K562 (cell line): ENCODE data around the gene FUBP3. TPM values are rescaled to one million over a fixed set of nuclear protein-coding genes. Genes with fewer than 3 reads are reported as not detected.
A peak's percentile ranks its signal among the peaks of the same experiment; 100 is the strongest.

Source experiments
- BRD9 ChIP-seq: fragments of 450-650 bp; IDR thresholded peaks from 2 replicates; pipeline ENCODE4 v1.6.1; 2018; ENCODE audit warnings: low read depth; ENCODE audit not compliant: partially characterized antibody
- CEBPB ChIP-seq: fragments of 450-650 bp; IDR thresholded peaks from 2 replicates; pipeline ENCODE4 v1.6.1; 2016; ENCODE audit warnings: missing genetic modification characterization, missing compliant biosample characterization
- NFE2 ChIP-seq: IDR thresholded peaks from 2 replicates; pipeline ENCODE4 v1.6.1; 2014; ENCODE audit warnings: antibody characterized with exemption, low read depth
- POLR2AphosphoS5 ChIP-seq: IDR thresholded peaks from 2 replicates; pipeline ENCODE4 v1.6.1; 2011; ENCODE audit warnings: mild to moderate bottlenecking, low read depth, low read length, moderate library complexity; ENCODE audit not compliant: control insufficient read depth, insufficient read depth
- RCOR1 ChIP-seq, 2 experiments: IDR thresholded peaks; 2 replicates each; pipeline ENCODE4 v1.6.1; 2012; ENCODE audit warnings: low read depth in 2 of 2, low read length in 2 of 2, borderline replicate concordance in 1 of 2, improper control_type of control experiment in 1 of 2
- SMARCA5 ChIP-seq: fragments of 450-650 bp; IDR thresholded peaks from 2 replicates; pipeline ENCODE4 v1.6.1; 2016
- ZNF431 ChIP-seq: sonication (generic); formaldehyde crosslinking; IDR thresholded peaks from 2 replicates; pipeline ENCODE4 v1.8.0; 2022; ENCODE audit warnings: mild to moderate bottlenecking, missing genetic modification reagents
- ZNF778 ChIP-seq: fragments of 450-650 bp; formaldehyde crosslinking; IDR thresholded peaks from 2 replicates; pipeline ENCODE4 v1.4.0; 2020; ENCODE audit warnings: mild to moderate bottlenecking, moderate library complexity
- polyA plus RNA-seq, 8 experiments: library from polyadenylated mRNA; depleted of rRNA in 4 of 8; stranded (reverse) in 5 of 8; unstranded in 3 of 8; fragments of >200 nt; fragmentation: Nextera tagmentation in 2 of 8; fragmentation: Illumina TruSeq in 1 of 8; extraction: Ambion mirVana in 2 of 8; extraction: Trizol in 1 of 8; gene quantifications; 2 replicates each; pipeline versions ENCODE4 v1.2.1 to v1.2.3, GENCODE V29; 2011 to 2014; ENCODE audit warnings: inconsistent platforms in 1 of 8, missing spikeins in 1 of 8
- total RNA-seq, 7 experiments: library from RNA; depleted of rRNA in 6 of 7; stranded (reverse); fragments of >200 nt in 6 of 7; fragmentation: Illumina TruSeq in 2 of 7; extraction: Trizol in 2 of 7; gene quantifications; 2 replicates each; pipeline versions ENCODE4 v1.2.1 to v1.2.3, GENCODE V29; 2011 to 2021; ENCODE audit warnings: low replicate concordance in 1 of 7
- TF ChIP-seq, protein P1 (sequence below): fragments of 150-350 bp; IDR thresholded peaks from 2 replicates; pipeline ENCODE4 v1.6.1; 2014; ENCODE audit warnings: low read depth, mild to moderate bottlenecking, low read length, borderline replicate concordance
- TF ChIP-seq, protein P2 (sequence below): fragments of 250-450 bp; sonication (Bioruptor Pico); IDR thresholded peaks from 2 replicates; pipeline ENCODE4 v1.8.0; 2022; ENCODE audit warnings: moderate library complexity, mild to moderate bottlenecking, inconsistent platforms
- TF ChIP-seq, protein P3 (sequence below): fragments of 450-650 bp; formaldehyde crosslinking; conservative IDR thresholded peaks from 2 replicates; pipeline ENCODE4 v1.4.0; 2022; ENCODE audit warnings: mild to moderate bottlenecking, missing genetic modification characterization
- TF ChIP-seq, protein P4 (sequence below), 2 experiments: fragments of 450-650 bp; formaldehyde crosslinking in 1 of 2; IDR thresholded peaks; 2 replicates each; pipeline versions ENCODE4 v1.4.0 to v1.6.1; 2014 to 2020; ENCODE audit warnings: mild to moderate bottlenecking in 2 of 2, borderline replicate concordance in 1 of 2, low read depth in 1 of 2

FUBP3 gene
- total and polyA plus RNA-seq, 9 of the 15 experiments (the other 6 are each of a cell fraction or from before 2014, with no cell fraction given) = 3.0 to 64.0 (median 48.1) TPM

DNA sequence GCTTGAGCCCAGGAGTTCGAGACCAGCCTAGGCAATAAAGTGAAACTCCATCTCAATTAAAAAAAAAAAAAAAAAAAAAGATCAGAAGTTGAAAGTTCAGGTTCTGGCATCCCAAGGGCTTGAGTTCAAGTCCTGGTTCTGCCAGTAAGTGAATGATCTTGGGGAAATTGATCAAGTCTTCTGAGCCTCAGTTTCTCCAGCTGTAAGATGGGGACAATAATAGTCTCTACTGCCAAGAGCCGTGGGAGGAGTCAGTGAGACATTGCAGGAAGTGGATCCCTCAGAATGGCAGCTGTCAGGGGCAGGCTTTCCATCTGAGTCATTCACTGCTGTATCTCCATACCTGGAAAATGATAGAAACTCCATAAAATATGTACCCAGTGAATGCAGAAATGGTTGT lies 37.8 kb upstream of the FUBP3 start (continued):
- no peak for TF ChIP-seq ZNF778 (CRISPR knock-in tag)
- TF ChIP-seq, protein P1, sequence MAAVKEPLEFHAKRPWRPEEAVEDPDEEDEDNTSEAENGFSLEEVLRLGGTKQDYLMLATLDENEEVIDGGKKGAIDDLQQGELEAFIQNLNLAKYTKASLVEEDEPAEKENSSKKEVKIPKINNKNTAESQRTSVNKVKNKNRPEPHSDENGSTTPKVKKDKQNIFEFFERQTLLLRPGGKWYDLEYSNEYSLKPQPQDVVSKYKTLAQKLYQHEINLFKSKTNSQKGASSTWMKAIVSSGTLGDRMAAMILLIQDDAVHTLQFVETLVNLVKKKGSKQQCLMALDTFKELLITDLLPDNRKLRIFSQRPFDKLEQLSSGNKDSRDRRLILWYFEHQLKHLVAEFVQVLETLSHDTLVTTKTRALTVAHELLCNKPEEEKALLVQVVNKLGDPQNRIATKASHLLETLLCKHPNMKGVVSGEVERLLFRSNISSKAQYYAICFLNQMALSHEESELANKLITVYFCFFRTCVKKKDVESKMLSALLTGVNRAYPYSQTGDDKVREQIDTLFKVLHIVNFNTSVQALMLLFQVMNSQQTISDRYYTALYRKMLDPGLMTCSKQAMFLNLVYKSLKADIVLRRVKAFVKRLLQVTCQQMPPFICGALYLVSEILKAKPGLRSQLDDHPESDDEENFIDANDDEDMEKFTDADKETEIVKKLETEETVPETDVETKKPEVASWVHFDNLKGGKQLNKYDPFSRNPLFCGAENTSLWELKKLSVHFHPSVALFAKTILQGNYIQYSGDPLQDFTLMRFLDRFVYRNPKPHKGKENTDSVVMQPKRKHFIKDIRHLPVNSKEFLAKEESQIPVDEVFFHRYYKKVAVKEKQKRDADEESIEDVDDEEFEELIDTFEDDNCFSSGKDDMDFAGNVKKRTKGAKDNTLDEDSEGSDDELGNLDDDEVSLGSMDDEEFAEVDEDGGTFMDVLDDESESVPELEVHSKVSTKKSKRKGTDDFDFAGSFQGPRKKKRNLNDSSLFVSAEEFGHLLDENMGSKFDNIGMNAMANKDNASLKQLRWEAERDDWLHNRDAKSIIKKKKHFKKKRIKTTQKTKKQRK = no peak
- TF ChIP-seq SMARCA5 = 0 out of 2 replicates have a peak, but pooled peaks have one; percentile 18
- TF ChIP-seq NFE2 = no peak
- no peak for TF ChIP-seq BRD9
- TF ChIP-seq RCOR1 (IDR thresholded peaks at IDR 0.05; ENCODE audit: borderline replicate concordance in 1 of 2, low read depth in 2 of 2, low read length in 2 of 2) = 0 out of 4 replicates have a peak, but pooled peaks of 1 of the 2 experiments have one; percentile 16
- TF ChIP-seq, protein P2, sequence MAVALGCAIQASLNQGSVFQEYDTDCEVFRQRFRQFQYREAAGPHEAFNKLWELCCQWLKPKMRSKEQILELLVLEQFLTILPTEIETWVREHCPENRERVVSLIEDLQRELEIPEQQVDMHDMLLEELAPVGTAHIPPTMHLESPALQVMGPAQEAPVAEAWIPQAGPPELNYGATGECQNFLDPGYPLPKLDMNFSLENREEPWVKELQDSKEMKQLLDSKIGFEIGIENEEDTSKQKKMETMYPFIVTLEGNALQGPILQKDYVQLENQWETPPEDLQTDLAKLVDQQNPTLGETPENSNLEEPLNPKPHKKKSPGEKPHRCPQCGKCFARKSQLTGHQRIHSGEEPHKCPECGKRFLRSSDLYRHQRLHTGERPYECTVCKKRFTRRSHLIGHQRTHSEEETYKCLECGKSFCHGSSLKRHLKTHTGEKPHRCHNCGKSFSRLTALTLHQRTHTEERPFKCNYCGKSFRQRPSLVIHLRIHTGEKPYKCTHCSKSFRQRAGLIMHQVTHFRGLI (CRISPR knock-in tag) = no peak
- TF ChIP-seq, protein P3, sequence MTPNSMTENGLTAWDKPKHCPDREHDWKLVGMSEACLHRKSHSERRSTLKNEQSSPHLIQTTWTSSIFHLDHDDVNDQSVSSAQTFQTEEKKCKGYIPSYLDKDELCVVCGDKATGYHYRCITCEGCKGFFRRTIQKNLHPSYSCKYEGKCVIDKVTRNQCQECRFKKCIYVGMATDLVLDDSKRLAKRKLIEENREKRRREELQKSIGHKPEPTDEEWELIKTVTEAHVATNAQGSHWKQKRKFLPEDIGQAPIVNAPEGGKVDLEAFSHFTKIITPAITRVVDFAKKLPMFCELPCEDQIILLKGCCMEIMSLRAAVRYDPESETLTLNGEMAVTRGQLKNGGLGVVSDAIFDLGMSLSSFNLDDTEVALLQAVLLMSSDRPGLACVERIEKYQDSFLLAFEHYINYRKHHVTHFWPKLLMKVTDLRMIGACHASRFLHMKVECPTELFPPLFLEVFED (CRISPR knock-in tag) = no peak
- TF ChIP-seq, protein P4, sequence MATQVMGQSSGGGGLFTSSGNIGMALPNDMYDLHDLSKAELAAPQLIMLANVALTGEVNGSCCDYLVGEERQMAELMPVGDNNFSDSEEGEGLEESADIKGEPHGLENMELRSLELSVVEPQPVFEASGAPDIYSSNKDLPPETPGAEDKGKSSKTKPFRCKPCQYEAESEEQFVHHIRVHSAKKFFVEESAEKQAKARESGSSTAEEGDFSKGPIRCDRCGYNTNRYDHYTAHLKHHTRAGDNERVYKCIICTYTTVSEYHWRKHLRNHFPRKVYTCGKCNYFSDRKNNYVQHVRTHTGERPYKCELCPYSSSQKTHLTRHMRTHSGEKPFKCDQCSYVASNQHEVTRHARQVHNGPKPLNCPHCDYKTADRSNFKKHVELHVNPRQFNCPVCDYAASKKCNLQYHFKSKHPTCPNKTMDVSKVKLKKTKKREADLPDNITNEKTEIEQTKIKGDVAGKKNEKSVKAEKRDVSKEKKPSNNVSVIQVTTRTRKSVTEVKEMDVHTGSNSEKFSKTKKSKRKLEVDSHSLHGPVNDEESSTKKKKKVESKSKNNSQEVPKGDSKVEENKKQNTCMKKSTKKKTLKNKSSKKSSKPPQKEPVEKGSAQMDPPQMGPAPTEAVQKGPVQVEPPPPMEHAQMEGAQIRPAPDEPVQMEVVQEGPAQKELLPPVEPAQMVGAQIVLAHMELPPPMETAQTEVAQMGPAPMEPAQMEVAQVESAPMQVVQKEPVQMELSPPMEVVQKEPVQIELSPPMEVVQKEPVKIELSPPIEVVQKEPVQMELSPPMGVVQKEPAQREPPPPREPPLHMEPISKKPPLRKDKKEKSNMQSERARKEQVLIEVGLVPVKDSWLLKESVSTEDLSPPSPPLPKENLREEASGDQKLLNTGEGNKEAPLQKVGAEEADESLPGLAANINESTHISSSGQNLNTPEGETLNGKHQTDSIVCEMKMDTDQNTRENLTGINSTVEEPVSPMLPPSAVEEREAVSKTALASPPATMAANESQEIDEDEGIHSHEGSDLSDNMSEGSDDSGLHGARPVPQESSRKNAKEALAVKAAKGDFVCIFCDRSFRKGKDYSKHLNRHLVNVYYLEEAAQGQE (IDR thresholded peaks at IDR 0.05; ENCODE audit: borderline replicate concordance) = no peak
- TF ChIP-seq, protein P4 (CRISPR knock-in tag; IDR thresholded peaks at IDR 0.05; ENCODE audit: low read depth) = no peak
- TF ChIP-seq POLR2AphosphoS5 = no peak
- no peak for TF ChIP-seq ZNF431 (CRISPR knock-in tag)
- no peak for TF ChIP-seq CEBPB (tag)
